RWPE1 (cell line): ENCODE results near the gene ZNF622.

Source experiments
- CTCF ChIA-PET: fragments of 350-600 bp; sonication (Branson Sonifier 250); formaldehyde crosslinking; extraction: SDS; loops from one replicate; lab custom pipeline; 2021; lab: Yijun Ruan, JAX
- POLR2A ChIA-PET: fragments of 400-600 bp; formaldehyde crosslinking; extraction: SDS; loops from one replicate; lab custom pipeline; 2020; ENCODE audit warnings: antibody characterized with exemption; ENCODE audit not compliant: low non-redundant PET; lab: Yijun Ruan, JAX
- DNase-seq: peaks from one replicate; pipeline ENCODE4 v3.0.0; 2012; ENCODE audit warnings: low spot score
- H3K27ac ChIP-seq: fragments of 450-650 bp; 2 replicates; pipeline ENCODE4 v1.5.1; 2017
- TF ChIP-seq, protein P1 (sequence below): fragments of 450-650 bp; conservative IDR thresholded peaks from 2 replicates; pipeline ENCODE4 v1.5.1; 2017; ENCODE audit warnings: low read depth, mild to moderate bottlenecking

The ZNF622 gene

GRCh38 chr5:16430349-16431089 lies 35.1 kb downstream of the ZNF622 start:
- TF ChIP-seq, protein P1, sequence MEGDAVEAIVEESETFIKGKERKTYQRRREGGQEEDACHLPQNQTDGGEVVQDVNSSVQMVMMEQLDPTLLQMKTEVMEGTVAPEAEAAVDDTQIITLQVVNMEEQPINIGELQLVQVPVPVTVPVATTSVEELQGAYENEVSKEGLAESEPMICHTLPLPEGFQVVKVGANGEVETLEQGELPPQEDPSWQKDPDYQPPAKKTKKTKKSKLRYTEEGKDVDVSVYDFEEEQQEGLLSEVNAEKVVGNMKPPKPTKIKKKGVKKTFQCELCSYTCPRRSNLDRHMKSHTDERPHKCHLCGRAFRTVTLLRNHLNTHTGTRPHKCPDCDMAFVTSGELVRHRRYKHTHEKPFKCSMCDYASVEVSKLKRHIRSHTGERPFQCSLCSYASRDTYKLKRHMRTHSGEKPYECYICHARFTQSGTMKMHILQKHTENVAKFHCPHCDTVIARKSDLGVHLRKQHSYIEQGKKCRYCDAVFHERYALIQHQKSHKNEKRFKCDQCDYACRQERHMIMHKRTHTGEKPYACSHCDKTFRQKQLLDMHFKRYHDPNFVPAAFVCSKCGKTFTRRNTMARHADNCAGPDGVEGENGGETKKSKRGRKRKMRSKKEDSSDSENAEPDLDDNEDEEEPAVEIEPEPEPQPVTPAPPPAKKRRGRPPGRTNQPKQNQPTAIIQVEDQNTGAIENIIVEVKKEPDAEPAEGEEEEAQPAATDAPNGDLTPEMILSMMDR = no peak
- POLR2A ChIA-PET = no interaction called here
- DNase-seq = no peak
- no peak overlapping the region for H3K27ac ChIP-seq
- CTCF ChIA-PET = no interaction called here

DNA sequence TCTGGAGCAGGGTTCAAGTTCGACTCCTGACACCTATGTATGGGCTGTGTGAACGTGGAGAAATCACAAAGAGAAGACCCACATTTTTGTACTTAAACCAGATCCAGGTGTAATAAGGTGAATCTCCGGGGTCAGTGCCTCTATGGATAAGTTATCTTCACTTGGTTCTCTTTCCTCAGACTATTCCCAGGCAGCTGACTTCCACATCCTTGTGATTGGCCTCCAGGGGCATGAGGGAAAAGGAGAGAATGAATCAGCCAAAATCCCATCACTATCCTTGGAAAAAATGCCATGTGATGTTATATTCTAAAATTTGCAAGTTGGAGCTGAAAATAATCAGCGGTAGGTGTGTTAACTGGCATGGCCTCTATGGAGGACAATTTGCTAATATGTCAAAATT lies 37.2 kb downstream of the ZNF622 start:
- TF ChIP-seq, protein P1 = no peak
- CTCF ChIA-PET = no interaction called here
- no peak for DNase-seq
- POLR2A ChIA-PET = no interaction called here
- H3K27ac ChIP-seq = no peak overlapping the region

DNA sequence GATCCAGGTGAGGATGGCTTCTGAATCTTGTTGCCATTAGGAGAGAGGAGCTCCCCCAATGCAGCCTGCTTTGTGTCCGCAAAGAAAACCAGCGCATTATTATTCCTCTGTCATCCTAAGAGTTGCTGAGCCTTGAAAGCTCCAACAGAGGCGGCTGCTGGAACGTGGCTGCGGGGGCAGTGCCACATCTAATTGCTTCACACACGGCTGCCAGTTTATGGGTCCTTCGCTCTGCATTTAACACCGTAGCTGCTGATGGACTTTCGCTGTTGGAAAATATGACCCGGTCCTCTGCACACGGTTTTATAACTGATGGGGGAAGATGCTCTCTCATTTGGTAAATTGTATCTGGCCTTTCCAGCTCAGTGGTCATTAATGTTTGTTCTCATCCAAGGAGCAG lies 38.0 kb downstream of the ZNF622 start:
- TF ChIP-seq, protein P1 = no peak
- no peak overlapping the region for H3K27ac ChIP-seq
- ChIA-PET CTCF (no interaction called here), POLR2A (no interaction called here)
- no peak for DNase-seq

GRCh38 chr5:16418471-16418922 lies 47.1 kb downstream of the ZNF622 start:
- CTCF ChIA-PET = no interaction called here
- POLR2A ChIA-PET = no interaction called here
- DNase-seq = no peak
- no peak overlapping the region for H3K27ac ChIP-seq
- TF ChIP-seq, protein P1 = no peak

- ChIA-PET CTCF (no interaction called here), POLR2A (no interaction called here)
- TF ChIP-seq, protein P1 = no peak
These were observed 48.1 kb downstream of the ZNF622 start for GRCh38 chr5:16417398-16418074.

GRCh38 chr5:16414861-16415260 lies 50.7 kb downstream of the ZNF622 start:
- ChIA-PET POLR2A (no interaction called here), CTCF (no interaction called here)
- DNase-seq = no peak
- TF ChIP-seq, protein P1 = no peak
- no peak overlapping the region for H3K27ac ChIP-seq

More at GRCh38 chr5:16417398-16418074, 48.1 kb downstream of the ZNF622 start:
- H3K27ac ChIP-seq = no peak overlapping the region
- DNase-seq = no peak
